Bronchial epithelial cell (primary cell): ENCODE results near the gene YY1. TPM values are rescaled to one million over a fixed set of nuclear protein-coding genes. Genes with fewer than 3 reads are reported as not detected.

Source experiments
- DNase-seq: peaks from one replicate; pipeline ENCODE4 v3.0.0-alpha.2; 2010; ENCODE audit warnings: low read depth
- FAIRE-seq: peaks from 2 replicates; lab custom pipeline; 2011; peaks lifted over from hg19 to GRCh38; lab: Jason Lieb, UNC
- H3K27me3 ChIP-seq: 2 replicates; pipeline ENCODE4 v1.5.1; 2011; ENCODE audit warnings: low read length; ENCODE audit not compliant: control insufficient read depth, insufficient read depth
- H3K36me3 ChIP-seq: 2 replicates; pipeline ENCODE4 v1.5.1; 2011; ENCODE audit warnings: low read length; ENCODE audit not compliant: control insufficient read depth, insufficient read depth
- H3K4me3 ChIP-seq: 2 replicates; pipeline ENCODE4 v1.5.1; 2011; ENCODE audit warnings: mild to moderate bottlenecking, low read depth, low read length, control low read depth
- CTCF ChIP-seq: IDR thresholded peaks from 2 replicates; pipeline ENCODE4 v1.5.1; 2011; ENCODE audit warnings: mild to moderate bottlenecking, moderate library complexity, low read length, control low read depth, inconsistent platforms; ENCODE audit not compliant: insufficient read depth, severe bottlenecking
- total RNA-seq: library from RNA; depleted of rRNA; stranded (reverse); fragments of >200 nt; gene quantifications from 2 replicates; pipeline ENCODE4 v1.2.1, GENCODE V29; 2014

Gene YY1
- total RNA-seq, 1 donor from 2014 or later, result 50.5 TPM

- no peak overlapping the region for H3K4me3 ChIP-seq
- no peaks in the 10 kb centered on the region for H3K27me3 ChIP-seq
- peaks cover 9% of the 10 kb centered on the region for H3K36me3 ChIP-seq
- FAIRE-seq, result peak; percentile 60
- TF ChIP-seq CTCF, result no peak
- DNase-seq, result no peak
Measured at GRCh38 chr14:100332071-100332639, 93.2 kb downstream of the YY1 start.

Other genes starting within 250 kb of the YY1 start
- gene EVL, start 173.7 kb upstream of the YY1 start, total RNA-seq, result 6.1 and 6.4 TPM in 2 replicates
- 0.53 and 9.7 TPM in 2 replicates for gene DEGS2, start 79.5 kb upstream of the YY1 start, total RNA-seq
- 16.1 and 17.3 TPM in 2 replicates for gene SLC25A29, start 67.3 kb downstream of the YY1 start, total RNA-seq
- gene SLC25A47, start 84.2 kb downstream of the YY1 start, total RNA-seq, result not detected in 2 replicates
- gene WDR25, start 137.3 kb downstream of the YY1 start, total RNA-seq, result 14.2 and 19.2 TPM in 2 replicates